GM12878 (cell line): ENCODE data around the gene CEP128. TPM values are rescaled to one million over a fixed set of nuclear protein-coding genes. Genes with fewer than 3 reads are reported as not detected.

Experiments used
- polyA plus RNA-seq, 11 experiments: library from polyadenylated mRNA; depleted of rRNA in 4 of 11; unstranded in 6 of 11; stranded (reverse) in 5 of 11; fragments of >200 nt; fragmentation: Nextera tagmentation in 4 of 11; fragmentation: Illumina TruSeq in 1 of 11; extraction: Ambion mirVana in 4 of 11; extraction: Trizol in 1 of 11; gene quantifications; 1 replicate in 1 of 11; 2 replicates in 10 of 11; pipeline versions ENCODE4 v1.2.1 to v1.2.3, GENCODE V29; 2011 to 2016; ENCODE audit warnings: inconsistent platforms in 2 of 11, missing spikeins in 2 of 11, low read depth in 1 of 11
- small RNA-seq: library from RNA; depleted of rRNA; stranded (forward); fragments of <200 nt; gene quantifications from one replicate; pipeline ENCODE3, GENCODE V24; 2014
- total RNA-seq, 4 experiments: library from RNA; depleted of rRNA in 3 of 4; stranded (reverse); fragments of >200 nt in 3 of 4; fragmentation: Illumina TruSeq in 1 of 4; extraction: Trizol in 1 of 4; gene quantifications; 2 replicates each; pipeline versions ENCODE4 v1.2.1 to v1.2.3, GENCODE V29; 2013 to 2021

CEP128 gene
- total and polyA plus RNA-seq, 10 of the 15 experiments (the other 5 are each of a cell fraction or from before 2014, with no cell fraction given), result 1.1 to 6.7 (median 3.4) TPM

Small RNAs within 50 kb of the gene (small RNA-seq; reads per million reads assigned to genes)
- not detected for gene AC022404.1

Other genes starting within 250 kb of the CEP128 start
- 0.06 TPM in 1 of 2 replicates, not detected in the other for gene TSHR, start 13.9 kb upstream of the CEP128 start, total RNA-seq (2014; rRNA removed)
- gene TSHR, start 13.9 kb upstream of the CEP128 start, total RNA-seq (2014; rRNA removed; fragmentation: Illumina TruSeq; extraction: Trizol), result not detected in 2 replicates
- not detected in 2 replicates for gene TSHR, start 13.9 kb upstream of the CEP128 start, total RNA-seq (2021)
- gene TSHR, start 13.9 kb upstream of the CEP128 start, polyA plus RNA-seq (2011; rRNA removed), result not detected in 2 replicates
- gene TSHR, start 13.9 kb upstream of the CEP128 start, polyA plus RNA-seq (2014; fragmentation: Illumina TruSeq; extraction: Trizol), result not detected in 2 replicates
- gene TSHR, start 13.9 kb upstream of the CEP128 start, polyA plus RNA-seq (2014; fragmentation: Nextera tagmentation; extraction: Ambion mirVana), result not detected
- gene TSHR, start 13.9 kb upstream of the CEP128 start, polyA plus RNA-seq (2014; rRNA removed), result not detected in 2 replicates
- under 1 TPM in 1 of 2 experiments, not detected in 1; 0.31 TPM for gene TSHR, start 13.9 kb upstream of the CEP128 start, polyA plus RNA-seq (2016; fragmentation: Nextera tagmentation; extraction: Ambion mirVana)